ENCODE measurements around the gene PDE10A.

GRCh38 chr6:165390475-165390874 is 272.6 kb downstream of the PDE10A start:
- TF ChIP-seq CTCF (conservative IDR thresholded peaks at IDR 0.05) (no peak), ZFX (IDR thresholded peaks at IDR 0.05) (no peak)
